HG03097 (cell line): ENCODE data around the gene DMRT3.
"Not testable (repeated sequence)": the region's sequence is repeated elsewhere in the genome, so short reads cannot be mapped to it uniquely, and the experiment has no call there.

Source experiments
- ATAC-seq: cut with Tn5 transposase; IDR thresholded peaks from one replicate; pipeline ENCODE4 v1.9.1; 2021; ENCODE audit not compliant: unreplicated experiment, low FRiP score

Gene DMRT3

DNA sequence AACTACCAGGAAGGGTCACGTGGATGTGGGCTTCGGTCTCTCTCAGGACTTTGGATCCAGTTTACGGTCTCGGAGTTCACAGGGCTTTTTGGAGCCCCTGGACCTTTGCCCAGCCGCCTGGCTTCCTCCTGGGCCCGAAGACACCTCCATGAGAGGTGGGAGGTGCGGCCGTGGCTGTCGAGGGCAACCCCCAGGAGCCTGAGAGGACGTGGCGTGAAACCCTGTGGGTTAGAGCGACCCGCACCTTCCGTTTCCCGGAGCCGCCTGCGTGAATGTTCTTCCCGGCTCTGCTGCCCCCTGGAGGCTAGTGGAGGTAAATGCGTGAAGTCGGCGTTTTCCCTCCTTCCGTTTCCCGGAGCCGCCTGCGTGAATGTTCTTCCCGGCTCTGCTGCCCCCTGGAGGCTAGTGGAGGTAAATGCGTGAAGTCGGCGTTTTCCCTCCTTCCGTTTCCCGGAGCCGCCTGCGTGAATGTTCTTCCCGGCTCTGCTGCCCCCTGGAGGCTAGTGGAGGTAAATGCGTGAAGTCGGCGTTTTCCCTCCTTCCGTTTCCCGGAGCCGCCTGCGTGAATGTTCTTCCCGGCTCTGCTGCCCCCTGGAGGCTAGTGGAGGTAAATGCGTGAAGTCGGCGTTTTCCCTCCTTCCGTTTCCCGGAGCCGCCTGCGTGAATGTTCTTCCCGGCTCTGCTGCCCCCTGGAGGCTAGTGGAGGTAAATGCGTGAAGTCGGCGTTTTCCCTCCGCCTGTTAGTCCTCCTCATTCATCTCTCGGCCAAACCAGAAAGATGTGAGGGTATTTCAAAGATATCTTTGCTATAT, 22.1 kb downstream of the DMRT3 start:
- ATAC-seq = not testable (repeated sequence)

DNA sequence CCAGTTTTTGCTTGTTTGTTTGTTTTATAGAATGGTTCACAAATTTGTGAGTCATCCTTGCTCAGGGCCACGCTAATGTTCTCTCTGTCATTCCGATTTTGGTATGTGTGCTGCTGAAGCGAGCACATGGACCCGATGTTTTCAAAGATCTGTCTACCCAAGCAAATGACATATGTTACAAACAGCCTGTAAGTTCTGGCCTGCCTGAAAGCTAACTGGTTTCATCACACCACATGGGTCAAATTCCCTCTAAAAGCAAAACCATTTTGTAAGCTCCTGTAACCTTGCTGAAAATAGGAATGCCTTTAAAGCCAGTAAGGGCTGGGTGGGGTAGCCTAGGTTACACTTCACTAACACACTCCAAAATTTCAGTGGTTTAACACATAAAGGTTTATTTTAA, 25.4 kb downstream of the DMRT3 start:
- no peak for ATAC-seq

DNA sequence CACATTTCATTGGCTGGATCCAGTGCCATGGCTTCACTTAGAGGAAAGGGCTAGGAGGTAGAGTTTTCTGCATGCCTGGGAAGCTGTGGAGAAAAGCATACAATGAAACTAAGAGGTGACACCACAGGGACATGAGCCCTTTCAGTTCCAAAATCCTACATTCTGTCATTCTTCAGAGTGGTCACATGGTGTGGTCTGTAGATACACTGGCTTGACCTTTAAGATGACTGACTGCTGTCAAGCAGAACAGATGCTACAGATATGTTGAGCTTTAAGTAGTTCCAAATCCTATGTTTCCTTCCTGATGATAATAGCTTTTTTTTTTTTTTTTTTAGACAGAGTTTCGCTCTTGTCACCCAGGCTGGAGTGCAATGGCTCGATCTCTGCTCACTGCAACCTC, 26.2 kb downstream of the DMRT3 start:
- ATAC-seq = no peak

DNA sequence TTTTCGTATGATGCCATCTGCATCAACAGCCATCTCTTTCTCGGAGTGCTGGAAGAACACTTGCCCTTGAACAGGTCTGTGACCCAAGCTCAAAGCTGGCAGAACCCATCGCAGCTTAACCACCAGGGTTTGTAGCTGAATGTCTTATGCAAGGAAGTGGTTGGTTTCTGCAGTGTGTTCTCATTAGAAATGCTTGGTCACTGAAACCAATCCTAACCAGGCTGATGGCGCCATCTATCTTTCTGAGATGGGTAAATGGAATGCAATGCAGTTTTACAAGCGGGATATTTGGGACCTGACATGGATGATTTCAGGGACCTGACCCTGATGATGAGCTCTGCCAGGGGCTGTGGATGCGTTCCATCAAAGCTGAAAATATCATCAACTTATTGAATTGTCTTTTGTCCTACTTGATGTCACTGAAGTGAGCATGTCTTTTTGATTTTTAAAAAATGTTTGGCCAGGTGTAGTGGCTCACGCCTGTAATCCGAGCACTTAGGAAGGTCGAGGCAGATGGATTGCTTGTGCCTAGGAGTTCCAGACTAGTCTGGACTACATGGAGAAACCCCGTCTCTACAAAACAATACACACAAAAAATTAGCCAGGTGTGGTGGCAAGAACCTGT, 28.7 kb downstream of the DMRT3 start:
- peak; percentile 78 for ATAC-seq

DNA sequence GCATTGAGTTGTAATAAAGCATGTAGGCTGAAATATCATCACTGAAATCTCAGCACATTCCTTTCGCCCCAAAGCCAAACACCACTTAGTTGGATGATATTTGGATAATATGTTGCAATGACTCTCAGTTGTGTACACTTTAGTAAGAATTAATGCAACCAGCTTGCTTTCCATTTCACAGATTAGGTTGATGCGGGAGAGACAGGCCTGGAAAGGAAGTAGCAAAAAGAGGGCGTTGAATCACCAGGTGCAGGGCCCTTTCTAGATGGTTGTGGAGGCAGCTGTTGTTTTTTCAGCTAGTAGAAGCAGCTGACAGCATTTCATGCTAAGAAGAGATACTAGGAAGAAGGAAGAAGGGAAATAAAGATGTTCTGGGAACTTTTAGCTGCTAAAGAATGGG, 30.9 kb downstream of the DMRT3 start:
- ATAC-seq = no peak

DNA sequence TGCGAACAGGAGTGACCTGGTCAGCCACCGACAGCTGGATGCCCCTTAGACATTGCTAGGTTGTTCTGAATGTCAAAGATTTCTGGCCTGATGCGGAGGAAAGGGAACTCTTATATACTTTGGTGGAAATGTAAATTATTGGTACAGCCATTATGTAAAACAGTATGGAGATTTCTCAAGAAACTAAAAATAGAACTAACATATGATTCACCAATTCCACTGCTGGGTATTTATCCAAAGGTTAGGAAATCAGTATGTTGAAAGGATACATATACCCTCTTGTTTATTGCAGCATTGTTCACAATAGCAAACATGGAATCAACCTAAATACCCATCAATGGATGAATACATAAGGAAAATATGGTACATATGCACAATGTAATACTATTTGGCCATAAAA, 31.8 kb downstream of the DMRT3 start:
- no peak for ATAC-seq

DNA sequence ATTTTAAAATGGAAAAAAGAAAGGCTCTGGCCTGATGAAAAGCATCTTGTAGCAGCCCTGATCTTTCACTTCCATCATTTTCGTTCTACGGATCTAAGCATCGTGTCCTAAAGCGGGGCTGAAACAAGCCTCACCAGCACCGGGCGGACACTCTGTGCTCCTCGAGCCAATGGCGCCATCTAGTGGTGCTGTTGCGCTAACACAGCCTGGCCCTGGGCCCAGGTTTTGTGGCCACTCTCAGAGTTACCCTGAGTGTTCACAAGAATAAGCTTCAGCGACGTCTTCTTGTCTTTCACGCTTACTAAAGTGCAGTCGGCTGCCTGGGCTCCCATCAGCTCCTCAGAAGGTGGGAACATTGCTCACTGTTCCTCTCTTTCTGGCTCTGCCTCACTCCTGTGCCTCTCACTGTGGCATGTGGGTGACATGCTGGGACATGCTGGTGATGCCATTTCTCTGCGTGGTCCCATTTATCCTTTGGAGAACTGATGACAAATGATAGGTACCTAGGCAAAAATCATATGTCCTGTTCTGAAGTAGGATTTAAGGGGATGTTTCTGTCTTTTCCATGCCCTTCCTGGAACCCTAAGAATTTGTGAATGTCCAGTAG, 32.7 kb downstream of the DMRT3 start:
- peak; percentile 85 for ATAC-seq

DNA sequence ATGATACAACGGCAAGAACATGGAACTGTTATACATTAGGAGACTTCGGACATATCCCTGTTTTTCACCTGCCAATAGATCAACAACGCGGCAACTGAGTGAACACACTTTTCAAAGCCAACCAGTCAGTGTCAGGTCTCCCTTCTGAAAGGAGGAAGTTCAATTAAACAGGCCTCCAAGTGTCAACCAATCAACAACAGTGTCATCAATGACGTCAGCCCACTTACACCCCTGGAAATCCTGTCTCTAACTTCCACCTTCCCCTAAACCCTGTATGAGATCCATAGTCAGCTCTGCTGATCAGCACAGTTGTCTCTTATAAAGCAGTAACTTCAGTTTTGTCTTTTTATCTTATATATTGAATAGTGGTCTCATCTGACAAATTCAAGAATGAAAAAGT, 36.6 kb downstream of the DMRT3 start:
- ATAC-seq = no peak

DNA sequence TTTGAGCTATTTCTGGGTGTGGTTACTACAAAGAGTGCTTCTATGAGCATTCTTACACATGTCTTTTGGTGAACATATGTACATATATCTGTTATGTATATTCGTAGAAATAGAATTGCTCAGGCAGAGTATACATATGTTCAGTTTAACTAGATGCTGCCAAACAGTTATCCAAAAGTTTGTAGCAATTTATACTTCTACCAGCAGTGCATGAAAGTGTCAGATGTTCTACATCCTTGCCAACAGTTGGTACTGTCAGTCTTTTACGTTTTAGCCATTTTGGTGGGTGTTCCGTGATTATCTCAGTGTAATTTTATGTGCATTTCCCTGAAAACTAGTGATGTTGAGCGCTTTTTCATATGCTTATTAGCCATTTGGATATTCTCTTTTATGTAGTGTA, 37.8 kb downstream of the DMRT3 start:
- no peak for ATAC-seq

DNA sequence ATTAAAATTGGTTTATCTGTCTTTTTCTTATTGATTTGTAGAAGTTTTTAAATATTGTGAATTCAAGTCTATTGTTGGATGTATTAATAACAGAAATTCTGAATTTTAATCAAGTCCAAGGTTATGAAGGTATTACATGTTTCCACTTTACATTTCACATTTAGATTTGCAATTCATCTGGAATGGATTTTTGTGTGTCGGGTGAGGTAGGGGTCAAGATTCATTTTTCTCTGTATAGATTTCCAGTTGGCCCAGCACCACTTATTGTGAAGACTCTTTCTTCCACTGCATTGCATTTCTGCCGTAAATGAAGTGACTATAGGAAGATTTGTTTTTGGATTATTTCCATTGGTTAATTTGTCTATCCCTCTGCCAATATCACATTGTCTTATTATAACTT, 38.2 kb downstream of the DMRT3 start:
- ATAC-seq = no peak

DNA sequence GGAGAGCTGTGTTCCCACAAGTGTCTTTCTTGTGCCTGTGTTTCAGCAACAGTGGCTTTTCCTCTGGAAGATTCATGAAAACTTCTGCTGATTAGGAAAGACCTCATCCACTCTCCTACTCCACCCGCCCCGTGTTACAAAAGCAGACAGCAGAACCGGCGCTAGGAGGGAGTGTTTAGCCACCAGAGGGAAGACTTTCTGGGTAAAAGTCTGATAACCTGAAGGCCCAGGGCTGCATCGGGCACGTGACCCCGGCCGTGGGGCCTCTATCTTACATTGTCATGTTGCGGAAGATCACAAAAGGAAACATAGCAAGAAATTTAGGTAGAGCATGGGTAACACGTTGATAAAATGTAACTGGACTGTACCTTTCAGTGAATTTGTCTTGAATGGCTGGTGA, 41.7 kb downstream of the DMRT3 start:
- ATAC-seq = no peak

DNA sequence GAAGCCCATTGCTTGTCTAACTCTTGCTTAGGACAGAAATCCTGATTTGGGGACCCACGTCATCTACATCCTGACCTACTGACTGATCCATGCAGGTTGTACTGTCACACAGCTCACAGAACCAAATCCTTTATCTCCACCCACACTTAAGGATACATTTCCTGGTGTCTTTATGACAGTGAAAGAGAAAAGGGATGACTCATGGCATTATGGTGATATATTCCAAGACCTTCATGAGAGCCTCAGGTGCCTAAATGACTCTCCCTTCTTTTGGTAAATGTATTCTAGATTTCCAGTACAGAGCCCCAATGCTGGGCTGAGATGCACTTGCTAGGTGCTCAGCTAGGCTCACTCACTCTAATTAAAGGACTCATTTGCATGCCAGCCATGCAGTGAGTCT, 47.7 kb downstream of the DMRT3 start:
- ATAC-seq = no peak

DNA sequence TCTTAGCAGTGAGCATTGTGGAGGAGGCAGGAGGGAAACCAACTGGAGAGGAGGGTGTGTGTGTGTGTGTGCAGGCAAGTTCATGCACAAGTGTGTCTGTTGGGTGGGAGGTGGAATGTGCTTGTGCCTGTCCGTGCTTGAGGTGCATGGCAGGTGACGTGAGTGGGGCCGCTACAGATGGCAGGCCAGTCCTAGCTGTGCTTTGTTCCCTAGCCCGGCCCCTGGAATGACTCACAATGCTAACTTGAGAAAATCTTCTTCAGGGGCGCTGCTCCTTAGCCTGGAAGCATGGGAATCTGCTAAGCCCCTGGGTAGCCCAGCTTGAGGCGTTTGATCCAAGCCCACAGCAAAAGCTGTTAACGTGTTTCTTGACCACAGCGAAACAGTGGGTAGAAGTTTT, 48.7 kb downstream of the DMRT3 start:
- ATAC-seq = no peak

DNA sequence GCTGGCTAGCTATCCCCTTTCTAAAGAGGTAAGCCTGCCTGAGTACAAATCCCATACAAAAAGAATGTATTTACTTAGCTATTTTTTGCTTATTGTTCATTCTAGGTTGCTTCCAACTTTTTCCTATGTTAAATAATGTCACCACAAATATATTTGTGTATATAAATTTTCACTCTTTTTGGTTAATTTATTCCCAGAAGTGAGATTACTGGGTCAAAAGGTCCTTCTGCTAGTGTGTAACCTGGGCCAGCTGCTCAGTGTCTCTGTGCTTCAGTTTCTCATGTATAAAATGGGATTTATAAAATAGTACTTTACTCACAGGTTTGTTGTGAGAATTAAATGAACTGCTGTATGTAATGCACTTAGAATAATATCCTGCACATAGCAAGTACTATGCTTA, 49.8 kb downstream of the DMRT3 start:
- ATAC-seq = no peak

DNA sequence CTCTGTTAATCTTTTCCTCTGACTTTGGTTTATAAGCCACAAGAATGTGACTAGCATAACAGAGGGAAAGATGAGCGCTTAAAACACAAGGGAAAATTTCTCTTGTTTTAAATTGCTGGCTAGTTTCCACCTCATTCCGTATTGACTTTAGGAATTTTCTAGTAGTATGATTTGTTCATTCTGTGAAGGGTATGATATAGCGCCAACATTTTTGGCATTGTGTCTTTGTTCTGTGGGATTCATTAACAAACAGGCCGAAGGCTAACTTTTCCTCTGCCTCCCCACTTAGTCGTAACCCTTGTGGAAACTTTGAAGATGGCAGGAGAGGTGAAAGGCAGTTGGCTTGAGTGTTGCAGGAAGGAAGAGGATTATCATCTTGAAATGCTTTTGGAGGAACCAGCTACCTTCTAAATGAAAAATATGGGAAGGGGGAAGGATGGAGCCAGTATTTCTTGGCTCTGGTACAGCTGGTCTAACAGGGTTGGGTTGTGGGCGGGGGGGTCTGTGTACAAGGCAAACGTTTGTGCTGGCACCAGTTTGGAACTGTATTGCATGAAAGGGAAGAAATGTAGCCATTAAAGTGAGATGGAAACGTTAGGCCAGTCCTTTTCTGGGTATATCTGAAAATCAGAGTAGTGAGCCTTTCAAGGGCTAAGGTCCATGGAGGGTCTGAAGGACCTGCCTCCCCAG, 52.2 kb downstream of the DMRT3 start:
- no peak for ATAC-seq

DNA sequence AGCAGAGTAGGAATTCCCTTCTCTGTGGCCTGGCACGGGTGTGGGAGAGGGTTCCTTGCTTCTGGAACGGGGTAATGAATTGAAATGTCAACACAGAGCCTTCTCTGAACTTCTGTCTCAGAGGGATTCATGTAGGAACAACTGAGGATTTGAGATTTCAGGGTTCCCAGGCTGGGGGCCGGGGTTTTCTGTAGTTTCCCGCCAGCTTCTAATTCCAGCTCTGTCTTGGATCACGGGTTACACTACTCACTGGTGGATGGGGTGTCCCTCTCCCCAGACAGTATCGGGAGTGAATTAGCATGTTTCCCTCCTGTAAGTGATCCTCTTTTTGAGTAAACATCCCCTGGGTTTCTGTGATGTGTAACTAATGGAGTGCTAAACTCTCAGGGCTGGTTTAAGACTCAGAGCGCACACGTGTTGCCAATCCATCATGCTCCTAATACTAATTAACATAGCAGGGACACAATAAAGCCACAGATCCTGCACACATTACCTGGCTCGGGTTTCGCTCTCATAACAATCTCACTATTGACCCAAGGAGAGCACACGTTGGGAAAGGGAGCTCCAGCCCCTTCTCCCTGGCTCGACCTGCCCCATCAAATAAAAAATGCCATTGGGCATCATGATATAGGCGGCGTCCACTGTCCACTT, 55.6 kb downstream of the DMRT3 start:
- ATAC-seq = no peak

DNA sequence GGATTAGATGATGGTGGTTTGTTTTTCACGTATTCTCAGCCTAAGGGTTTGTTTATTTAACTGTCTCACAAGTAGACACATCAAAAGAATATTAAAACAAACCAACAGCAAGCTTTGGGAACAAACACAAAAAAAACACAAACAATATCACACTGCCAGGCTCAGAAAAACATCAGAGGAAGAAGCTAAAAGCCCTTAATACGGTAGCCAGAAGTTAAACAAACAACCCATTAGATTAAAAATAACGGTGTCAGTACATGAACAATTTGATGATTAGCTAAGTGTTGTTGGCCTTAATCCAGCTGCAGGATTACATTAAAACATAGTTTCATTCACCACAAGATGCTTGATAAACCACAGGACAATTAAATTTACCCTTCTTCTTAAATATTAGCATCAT, 57.8 kb downstream of the DMRT3 start:
- ATAC-seq = no peak

DNA sequence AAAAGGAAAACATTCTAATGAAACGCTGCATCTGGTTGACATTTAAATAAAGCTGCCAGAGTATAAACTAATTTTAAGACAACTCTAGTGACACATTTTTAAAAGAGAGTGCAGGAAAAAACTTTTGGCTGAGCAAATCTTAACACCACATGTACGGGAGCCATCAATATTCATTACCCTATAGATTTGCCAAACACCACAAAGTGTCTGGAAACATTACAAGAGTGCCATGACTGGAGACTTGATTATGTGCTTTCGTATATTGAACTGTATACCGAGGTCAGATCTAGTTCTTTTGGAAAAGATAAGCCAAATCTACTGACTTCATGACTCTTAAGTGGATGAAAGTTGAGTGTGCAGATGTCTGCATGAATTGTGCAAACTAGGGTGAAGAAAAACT, 63.1 kb downstream of the DMRT3 start:
- ATAC-seq = no peak
